HT-29 (cell line): ENCODE data around the gene TTPAL. TPM values are rescaled to one million over a fixed set of nuclear protein-coding genes. Genes with fewer than 3 reads are reported as not detected.
"Not testable (repeated sequence)": the region's sequence is repeated elsewhere in the genome, so short reads cannot be mapped to it uniquely, and the experiment has no call there.

Experiments used
- DNase-seq: peaks from one replicate; pipeline ENCODE4 v3.0.0-alpha.2; 2015; ENCODE audit warnings: low spot score
- total RNA-seq: library from RNA; depleted of rRNA; stranded (reverse); fragments of >200 nt; shearing (Covaris generic); gene quantifications from 2 replicates; pipeline ENCODE4 v1.2.3, GENCODE V29; 2014

The TTPAL gene
- total RNA-seq, 1 experiment from 2014 or later, result 4.7 TPM

DNA sequence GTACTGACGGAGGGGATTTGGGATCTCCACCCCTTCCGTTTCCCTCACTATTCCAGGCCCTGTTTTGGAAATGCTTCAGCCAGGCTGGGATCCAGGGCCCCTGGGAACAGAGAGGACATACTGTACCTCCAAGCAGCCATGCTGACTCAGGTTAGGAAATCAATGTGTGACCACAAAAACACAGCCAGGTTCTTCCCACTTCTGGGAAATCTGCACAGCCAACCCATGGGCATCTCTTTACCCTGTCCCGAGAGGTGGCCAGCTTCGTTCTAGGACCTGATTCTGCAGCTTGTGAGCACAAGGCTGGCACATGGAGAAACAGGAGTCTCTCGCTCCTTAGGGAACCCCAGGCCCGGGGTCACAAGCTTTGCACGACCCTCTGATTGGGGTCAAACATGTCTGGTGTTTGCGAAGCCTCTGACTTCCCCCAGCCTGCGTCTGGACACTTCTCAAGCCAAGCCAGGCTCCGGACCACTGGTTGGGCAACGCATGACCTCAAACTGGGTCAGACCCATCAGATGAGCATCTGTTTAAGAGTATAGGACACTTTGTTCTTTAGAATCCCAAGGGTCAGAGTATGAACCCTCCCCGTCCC, 8.3 kb upstream of the TTPAL start:
- no peak for DNase-seq

GRCh38 chr20:44468044-44468782, 7.5 kb upstream of the TTPAL start:
- DNase-seq, result no peak

DNA sequence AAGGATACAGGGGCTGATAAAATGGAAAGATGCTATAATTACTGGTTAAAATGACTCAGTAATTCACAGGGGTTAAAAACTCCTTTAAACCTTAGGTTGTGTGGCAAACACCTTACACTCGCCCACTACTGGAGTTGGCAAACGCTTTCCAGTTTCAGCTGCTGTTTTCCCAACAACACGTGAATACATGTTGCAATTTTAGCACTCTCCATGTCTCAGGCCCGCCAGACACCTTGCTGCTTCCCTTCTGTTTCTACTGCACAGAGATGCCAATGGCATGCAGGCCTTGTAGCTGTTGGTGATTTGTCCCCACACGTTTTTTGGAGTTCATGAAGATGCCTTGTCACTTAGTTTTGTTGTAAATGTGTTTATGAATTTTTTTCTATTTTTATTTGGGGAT, 5.3 kb upstream of the TTPAL start:
- no peak for DNase-seq

DNA sequence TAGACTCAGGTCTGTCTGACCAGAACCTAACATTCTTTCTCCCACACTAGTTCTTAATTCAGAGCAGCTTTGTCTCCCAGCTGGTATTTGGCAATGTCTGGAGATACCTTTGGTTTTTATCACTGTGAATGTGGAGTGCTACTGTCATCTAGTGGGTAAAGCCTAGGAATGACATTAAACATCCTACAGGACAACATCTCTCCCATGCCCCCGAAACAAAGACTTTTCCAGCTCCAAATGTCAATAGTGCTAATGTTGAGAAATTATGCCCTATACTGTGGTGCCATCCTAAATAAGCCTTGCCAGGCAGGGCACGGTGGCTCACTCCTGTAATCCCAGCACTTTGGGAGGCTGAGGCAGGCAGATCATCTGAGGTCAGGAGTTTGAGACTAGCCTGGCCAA, 4.2 kb upstream of the TTPAL start:
- DNase-seq, result peak; percentile 59

DNA sequence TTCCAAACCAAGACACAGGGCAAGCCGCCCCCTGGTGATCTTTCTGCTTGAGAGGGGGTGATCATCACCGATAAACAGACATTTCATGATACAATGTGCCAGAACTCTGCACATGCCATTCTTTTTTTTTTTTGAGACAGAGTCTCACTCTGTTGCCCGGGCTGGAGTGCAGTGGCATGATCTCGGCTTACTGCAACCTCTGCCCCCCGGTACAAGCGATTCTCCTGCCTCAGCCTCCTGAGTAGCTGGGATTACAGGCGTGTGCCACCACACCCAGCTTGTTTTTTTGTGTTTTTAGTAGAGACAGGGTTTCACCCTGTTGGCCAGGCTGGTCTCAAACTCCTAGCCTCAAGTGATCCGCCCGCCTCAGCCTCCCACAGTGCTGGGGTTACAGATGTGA, 3.4 kb upstream of the TTPAL start:
- not testable (repeated sequence) for DNase-seq

- no peak for DNase-seq
These were observed 341 bp upstream of the TTPAL start for GRCh38 chr20:44475372-44475693.

GRCh38 chr20:44477151-44477550, 1.5 kb downstream of the TTPAL start:
- no peak for DNase-seq

DNA sequence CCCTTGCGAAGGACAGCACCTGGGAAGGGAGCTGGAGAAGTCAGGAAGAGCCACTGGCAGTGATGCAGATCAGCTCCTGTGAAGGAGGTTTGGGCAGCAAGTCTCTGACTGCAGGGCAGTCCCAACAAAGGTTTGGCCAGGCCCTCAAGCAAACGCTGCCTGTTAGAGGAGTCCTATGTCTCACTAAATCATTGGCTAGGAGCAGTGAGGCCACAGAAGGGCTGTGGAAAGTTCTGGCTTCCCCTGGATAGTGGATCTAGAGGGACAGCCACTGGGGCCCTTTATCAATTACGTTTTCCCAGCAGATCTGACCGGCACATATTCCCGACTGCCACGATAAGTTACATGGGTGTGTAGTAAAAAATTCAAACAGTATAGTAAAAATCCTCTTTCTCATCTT, 2.5 kb downstream of the TTPAL start:
- DNase-seq, result no peak

DNA sequence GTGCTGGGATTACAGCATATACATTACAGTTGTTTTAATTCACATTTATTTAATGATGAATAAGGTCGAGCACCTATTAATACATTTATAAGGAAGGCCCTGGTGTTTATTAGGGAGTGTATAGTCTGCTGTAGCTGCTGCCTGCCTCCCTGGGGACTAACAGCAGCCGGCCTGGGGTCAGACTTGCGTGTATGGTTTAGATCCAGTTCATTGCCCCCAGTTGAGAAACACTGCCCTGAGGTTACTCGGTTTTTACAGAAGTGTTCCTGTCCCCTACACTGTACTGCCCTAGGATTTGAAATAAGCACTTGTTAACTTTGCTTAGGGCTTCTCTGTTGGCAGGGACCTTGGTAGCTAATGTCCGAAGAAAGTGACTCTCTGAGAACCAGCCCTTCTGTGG, 4.0 kb downstream of the TTPAL start:
- no peak for DNase-seq

GRCh38 chr20:44480097-44480496, 4.4 kb downstream of the TTPAL start:
- no peak for DNase-seq

- DNase-seq, result no peak
These were observed 6.2 kb downstream of the TTPAL start for GRCh38 chr20:44481719-44482416.

DNA sequence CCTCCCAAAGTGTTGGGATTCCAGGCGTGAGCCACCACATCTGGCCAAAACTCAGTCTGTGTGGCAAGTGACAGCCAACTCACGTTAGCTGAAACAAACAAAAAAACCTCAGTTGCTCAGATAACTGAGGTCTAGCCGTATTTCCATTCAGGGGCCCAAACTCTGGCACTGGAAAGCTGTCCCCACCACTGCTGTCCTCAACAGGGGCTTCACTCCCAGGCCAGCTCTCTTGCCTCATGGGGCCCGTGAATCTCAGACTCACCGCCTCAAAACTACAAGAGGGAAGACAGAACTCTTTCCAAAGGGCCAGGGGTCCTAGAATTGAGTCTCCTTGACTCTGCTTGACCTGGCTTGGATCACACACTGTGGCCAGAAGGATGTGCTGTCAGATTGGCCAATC, 7.4 kb downstream of the TTPAL start:
- no peak for DNase-seq

DNA sequence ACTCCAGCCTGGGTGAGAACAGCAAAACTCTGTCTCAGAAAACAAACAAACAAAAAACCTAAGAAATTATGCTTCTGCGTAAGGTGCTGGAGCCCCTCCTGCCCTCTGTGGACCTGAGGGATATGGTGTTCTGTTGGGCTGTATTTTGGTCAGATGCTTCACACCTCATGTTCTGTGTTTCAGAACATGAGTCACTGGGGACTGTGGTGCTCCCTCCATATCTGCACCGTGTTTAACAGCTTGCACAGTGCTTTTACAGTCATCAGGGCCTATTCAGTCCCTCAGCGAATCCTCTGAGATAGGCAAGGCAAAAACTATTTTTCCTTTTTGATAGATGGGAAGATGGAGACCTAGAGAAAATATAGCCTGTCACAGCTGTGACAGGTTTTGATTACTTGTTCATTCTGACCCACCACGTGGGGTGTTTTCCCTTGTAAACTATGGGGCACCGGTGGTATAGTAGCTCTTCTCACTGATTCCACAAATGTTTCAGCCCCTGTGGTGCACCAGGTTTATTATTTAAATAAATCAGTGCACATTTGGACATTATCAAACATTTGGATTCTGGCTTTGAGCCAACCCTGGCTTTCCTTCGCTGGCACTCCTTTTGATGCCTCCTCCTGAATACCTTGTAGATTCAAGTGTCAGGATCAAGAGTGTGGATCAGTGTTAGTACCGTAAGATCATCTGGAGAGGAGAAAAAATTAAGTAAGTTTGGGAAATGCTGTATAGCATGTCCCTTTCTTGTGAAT, 9.6 kb downstream of the TTPAL start:
- no peak for DNase-seq

GRCh38 chr20:44485830-44486198, 10.1 kb downstream of the TTPAL start:
- no peak for DNase-seq

DNA sequence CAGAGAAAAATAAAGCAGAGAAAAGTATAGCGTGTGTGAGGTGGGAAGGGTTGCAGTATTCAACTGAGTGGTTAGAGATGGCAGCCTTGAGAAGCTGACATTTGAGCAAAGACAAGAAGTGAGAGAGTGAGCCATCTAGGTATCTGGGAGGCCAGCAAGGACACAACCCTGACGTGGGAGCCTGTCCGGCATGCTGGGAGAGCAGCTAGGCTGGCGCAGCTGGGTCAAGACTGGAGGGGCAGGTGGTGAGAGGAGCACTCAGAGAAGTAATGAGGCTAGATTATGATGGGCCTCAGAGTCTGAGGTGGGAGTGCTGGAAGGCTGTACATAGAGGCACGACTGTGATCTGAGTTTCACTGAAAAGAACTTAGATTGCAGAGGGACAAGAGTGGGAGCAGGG, 12.9 kb downstream of the TTPAL start:
- no peak for DNase-seq

- DNase-seq, result no peak
These were observed 13.5 kb downstream of the TTPAL start for GRCh38 chr20:44489223-44489622.

DNA sequence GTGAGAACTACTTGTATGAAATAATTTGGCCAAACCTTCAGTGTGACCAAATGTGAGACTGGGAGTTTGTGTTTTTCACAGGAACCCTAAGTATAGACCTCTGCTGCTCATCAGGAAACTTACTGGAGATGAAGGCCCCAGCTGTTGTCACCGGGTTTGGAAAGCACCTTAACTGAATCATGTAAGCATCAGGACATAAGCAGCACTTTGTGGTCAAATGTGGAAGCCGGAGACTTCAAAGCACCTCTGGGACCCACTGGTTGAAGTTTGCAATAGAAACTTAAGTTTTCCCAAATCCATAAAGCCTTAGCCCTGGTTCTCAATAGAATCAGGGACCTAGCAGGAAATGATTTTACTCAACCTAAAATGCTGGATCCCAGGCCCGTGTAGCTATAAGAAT, 14.3 kb downstream of the TTPAL start:
- no peak for DNase-seq

- DNase-seq, result no peak
These were observed 16.1 kb downstream of the TTPAL start for GRCh38 chr20:44491635-44492395.

DNA sequence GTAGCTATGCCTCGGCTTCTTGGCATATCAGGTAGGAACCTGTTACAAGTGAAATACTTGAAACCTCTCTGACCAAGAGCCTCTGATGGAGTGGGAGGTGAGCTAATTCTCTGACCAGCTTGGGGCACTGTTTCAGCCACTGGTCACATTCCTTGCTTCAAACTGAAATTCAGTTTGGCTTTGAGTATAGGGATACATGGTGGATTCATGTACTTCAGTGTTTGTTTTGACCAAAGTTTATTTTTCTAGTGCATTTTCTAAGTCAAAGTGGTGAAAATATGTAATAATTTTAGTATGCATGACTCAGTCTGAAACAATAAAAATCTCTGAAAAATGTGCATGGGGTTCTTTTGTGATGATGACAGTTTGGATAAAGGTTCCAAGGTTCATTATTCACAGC, 18.6 kb downstream of the TTPAL start:
- no peak for DNase-seq

GRCh38 chr20:44494681-44495080, 19.0 kb downstream of the TTPAL start:
- DNase-seq, result no peak

DNA sequence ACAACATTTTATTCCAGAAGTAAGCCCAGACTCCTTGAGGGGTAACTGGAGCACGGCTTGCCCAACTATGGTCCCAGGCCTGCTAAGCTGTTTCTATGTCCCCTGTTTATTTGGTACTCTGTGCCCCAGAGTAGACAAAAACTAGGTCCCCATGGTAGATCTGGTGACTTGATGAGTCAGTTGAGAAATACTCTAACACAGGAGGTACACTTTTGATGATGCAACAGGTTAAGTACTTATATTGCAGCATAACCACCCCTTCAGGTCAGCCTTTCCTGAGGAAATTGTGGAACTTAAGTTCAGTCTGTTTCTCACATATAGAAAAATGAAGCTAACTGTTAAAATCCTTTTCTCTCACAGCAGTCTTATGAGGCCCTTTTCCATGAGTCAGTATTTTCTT, 19.6 kb downstream of the TTPAL start:
- no peak for DNase-seq
